Measurements from ENCODE around the gene PPP1R13B.

Gene PPP1R13B

GRCh38 chr14:103854017-103854808, 6.8 kb upstream of the PPP1R13B start:
- no peak for DNase-seq (ENCODE audit: low read depth in 1 of 2, low spot score in 1 of 2)
- no peak for TF ChIP-seq GABPA (IDR thresholded peaks at IDR 0.05; ENCODE audit: low read depth)
- TF ChIP-seq SPI1 (IDR thresholded peaks at IDR 0.05; ENCODE audit: borderline replicate concordance, low read depth): no peak
- TF ChIP-seq, protein P1, sequence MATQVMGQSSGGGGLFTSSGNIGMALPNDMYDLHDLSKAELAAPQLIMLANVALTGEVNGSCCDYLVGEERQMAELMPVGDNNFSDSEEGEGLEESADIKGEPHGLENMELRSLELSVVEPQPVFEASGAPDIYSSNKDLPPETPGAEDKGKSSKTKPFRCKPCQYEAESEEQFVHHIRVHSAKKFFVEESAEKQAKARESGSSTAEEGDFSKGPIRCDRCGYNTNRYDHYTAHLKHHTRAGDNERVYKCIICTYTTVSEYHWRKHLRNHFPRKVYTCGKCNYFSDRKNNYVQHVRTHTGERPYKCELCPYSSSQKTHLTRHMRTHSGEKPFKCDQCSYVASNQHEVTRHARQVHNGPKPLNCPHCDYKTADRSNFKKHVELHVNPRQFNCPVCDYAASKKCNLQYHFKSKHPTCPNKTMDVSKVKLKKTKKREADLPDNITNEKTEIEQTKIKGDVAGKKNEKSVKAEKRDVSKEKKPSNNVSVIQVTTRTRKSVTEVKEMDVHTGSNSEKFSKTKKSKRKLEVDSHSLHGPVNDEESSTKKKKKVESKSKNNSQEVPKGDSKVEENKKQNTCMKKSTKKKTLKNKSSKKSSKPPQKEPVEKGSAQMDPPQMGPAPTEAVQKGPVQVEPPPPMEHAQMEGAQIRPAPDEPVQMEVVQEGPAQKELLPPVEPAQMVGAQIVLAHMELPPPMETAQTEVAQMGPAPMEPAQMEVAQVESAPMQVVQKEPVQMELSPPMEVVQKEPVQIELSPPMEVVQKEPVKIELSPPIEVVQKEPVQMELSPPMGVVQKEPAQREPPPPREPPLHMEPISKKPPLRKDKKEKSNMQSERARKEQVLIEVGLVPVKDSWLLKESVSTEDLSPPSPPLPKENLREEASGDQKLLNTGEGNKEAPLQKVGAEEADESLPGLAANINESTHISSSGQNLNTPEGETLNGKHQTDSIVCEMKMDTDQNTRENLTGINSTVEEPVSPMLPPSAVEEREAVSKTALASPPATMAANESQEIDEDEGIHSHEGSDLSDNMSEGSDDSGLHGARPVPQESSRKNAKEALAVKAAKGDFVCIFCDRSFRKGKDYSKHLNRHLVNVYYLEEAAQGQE (IDR thresholded peaks at IDR 0.05; ENCODE audit: insufficient replicate concordance, low read depth): no peak
- no peak for TF ChIP-seq POLR2AphosphoS5 (IDR thresholded peaks at IDR 0.05; ENCODE audit: low read depth)
- no peak for TF ChIP-seq CTCF (IDR thresholded peaks at IDR 0.05; ENCODE audit: insufficient read depth, low read length)
- Histone ChIP-seq H3K27me3 (ENCODE audit: insufficient read depth, poor library complexity, severe bottlenecking) (peaks cover 2% of the 10 kb centered on the region), H3K27ac (replicated peaks) (no peak overlapping the region), H3K4me3 (replicated peaks; ENCODE audit: insufficient read depth, low read length) (no peak overlapping the region)

DNA sequence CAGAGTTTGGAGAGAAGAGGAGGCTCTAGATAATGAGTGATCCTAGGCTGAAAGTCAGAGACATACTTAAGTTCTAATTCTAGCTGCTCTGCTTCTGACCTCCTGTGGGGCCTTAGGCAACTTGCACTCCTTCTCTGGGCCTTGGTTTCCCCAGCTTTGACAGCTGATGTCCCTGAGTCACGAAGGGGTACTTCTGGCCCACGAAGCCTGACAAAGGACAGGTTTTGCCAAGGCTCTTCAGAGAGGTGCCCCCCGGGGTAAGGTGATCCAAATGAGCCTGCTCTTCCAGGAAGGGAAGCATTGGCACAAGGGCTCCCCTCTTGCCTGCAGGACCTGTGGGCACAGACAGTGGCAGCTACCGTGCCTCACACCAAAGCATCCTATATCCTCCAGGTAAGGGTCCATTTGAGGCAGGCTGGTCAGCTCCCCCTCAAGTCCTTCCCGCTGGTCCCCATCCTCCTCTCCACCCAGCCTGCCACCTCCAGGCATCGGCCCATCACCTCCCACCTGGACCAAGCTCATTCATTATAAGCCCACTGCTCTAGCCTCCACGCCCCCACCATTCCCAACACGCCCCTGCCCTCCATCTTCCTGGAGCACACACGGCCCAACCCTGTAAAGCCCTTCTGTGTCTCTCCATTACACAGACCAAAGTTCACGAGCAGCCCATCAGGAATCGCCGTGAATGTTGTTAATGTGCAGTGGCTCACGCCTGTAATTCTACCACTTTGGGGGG, 1.9 kb upstream of the PPP1R13B start:
- no peak for DNase-seq (ENCODE audit: low read depth in 1 of 2, low spot score in 1 of 2)
- Histone ChIP-seq H3K4me3 (replicated peaks; ENCODE audit: insufficient read depth, low read length) (no peak overlapping the region), H3K27ac (replicated peaks) (no peak overlapping the region), H3K27me3 (ENCODE audit: insufficient read depth, poor library complexity, severe bottlenecking) (peaks cover 39% of the 10 kb centered on the region)
- TF ChIP-seq POLR2AphosphoS5 (IDR thresholded peaks at IDR 0.05; ENCODE audit: low read depth): no peak
- no peak for TF ChIP-seq CTCF (IDR thresholded peaks at IDR 0.05; ENCODE audit: insufficient read depth, low read length)
- TF ChIP-seq GABPA (IDR thresholded peaks at IDR 0.05; ENCODE audit: low read depth): no peak
- TF ChIP-seq SPI1 (IDR thresholded peaks at IDR 0.05; ENCODE audit: borderline replicate concordance, low read depth): no peak
- TF ChIP-seq, protein P1 (IDR thresholded peaks at IDR 0.05; ENCODE audit: insufficient replicate concordance, low read depth): no peak

GRCh38 chr14:103848175-103849077, 1.1 kb upstream of the PPP1R13B start:
- DNase-seq (ENCODE audit: low read depth in 1 of 2, low spot score in 1 of 2): no peak
- Histone ChIP-seq H3K27me3 (ENCODE audit: insufficient read depth, poor library complexity, severe bottlenecking) (peaks cover 40% of the 10 kb centered on the region), H3K4me3 (replicated peaks; ENCODE audit: insufficient read depth, low read length) (peak overlapping the region; percentile 47), H3K27ac (replicated peaks) (no peak overlapping the region)
- TF ChIP-seq POLR2AphosphoS5 (IDR thresholded peaks at IDR 0.05; ENCODE audit: low read depth): no peak
- TF ChIP-seq CTCF (IDR thresholded peaks at IDR 0.05; ENCODE audit: insufficient read depth, low read length): no peak
- TF ChIP-seq, protein P1 (IDR thresholded peaks at IDR 0.05; ENCODE audit: insufficient replicate concordance, low read depth): no peak
- TF ChIP-seq GABPA (IDR thresholded peaks at IDR 0.05; ENCODE audit: low read depth): no peak
